Measurements from ENCODE around the gene WNT6. TPM values are rescaled to one million over a fixed set of nuclear protein-coding genes. Genes with fewer than 3 reads are reported as not detected.

The WNT6 gene
- total and polyA plus RNA-seq, 4 donors, result 0.08 to 0.20 TPM; not detected in 2

- no peak overlapping the region for H3K27ac ChIP-seq (ENCODE audit: low read depth in 1 of 2, low read length in 2 of 2)
These were observed 8.3 kb downstream of the WNT6 start for GRCh38 chr2:218867900-218868299.

DNA sequence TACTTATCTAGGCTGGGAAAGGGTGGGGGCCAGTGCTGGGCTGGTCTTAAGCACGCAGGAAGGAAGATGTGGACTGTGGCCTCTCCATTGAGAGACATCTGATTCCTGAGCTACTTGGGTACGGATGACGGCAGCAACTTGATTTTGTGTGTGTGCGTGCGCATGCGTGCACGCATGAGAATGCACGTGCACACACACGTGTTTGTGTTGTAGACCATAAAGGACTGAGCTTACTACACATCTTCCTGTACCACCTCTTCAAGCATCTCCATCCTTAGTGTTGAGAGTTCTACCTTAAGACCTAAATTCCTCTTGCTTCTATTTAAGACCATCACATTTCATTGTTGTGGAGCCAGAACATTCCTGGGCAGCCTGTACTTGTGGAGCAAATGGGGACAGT is 9.5 kb downstream of the WNT6 start:
- WGBS, result 79% methylated on average over 9 of the region's 9 CpGs
- Histone ChIP-seq H3K9me3 (ENCODE audit: control insufficient read depth in 4 of 4, low read length in 3 of 4) (no peaks in the 10 kb centered on the region), H3K9ac (ENCODE audit: low read depth in 1 of 2, low read length in 2 of 2) (no peak overlapping the region), H3K4me1 (ENCODE audit: control insufficient read depth in 4 of 4, insufficient read depth in 4 of 4, low read length in 3 of 4) (peaks cover 4 to 17% (median 9%) of the 10 kb centered on the region in 4 donors), H3K27ac (ENCODE audit: low read depth in 1 of 2, low read length in 2 of 2) (no peak overlapping the region), H3K27me3 (ENCODE audit: control insufficient read depth in 4 of 4, insufficient read depth in 4 of 4, low read length in 3 of 4) (peaks cover 5 to 15% (median 13%) of the 10 kb centered on the region in 4 donors), H3K4me3 (ENCODE audit: low read depth in 1 of 3, low read length in 3 of 3) (no peak overlapping the region), H3K36me3 (ENCODE audit: control insufficient read depth in 4 of 4, insufficient read depth in 3 of 4, low read depth in 1 of 4, low read length in 3 of 4) (no peaks in the 10 kb centered on the region)
- no peak for DNase-seq (ENCODE audit: low spot score)
- TF ChIP-seq SP1 (IDR thresholded peaks at IDR 0.05) (no peak), GABPA (IDR thresholded peaks at IDR 0.05 in 1 of 2, conservative IDR thresholded peaks at IDR 0.05 in 1 of 2) (no peak), RXRA (IDR thresholded peaks at IDR 0.05) (no peak), NR2F2 (IDR thresholded peaks at IDR 0.05) (no peak), HNF4A (conservative IDR thresholded peaks at IDR 0.05) (no peak), ATF3 (IDR thresholded peaks at IDR 0.05) (no peak), FOXA2 (IDR thresholded peaks at IDR 0.05) (no peak), FOXA1 (IDR thresholded peaks at IDR 0.05) (no peak), MAX (IDR thresholded peaks at IDR 0.05) (no peak), TAF1 (conservative IDR thresholded peaks at IDR 0.05) (no peak), EGR1 (IDR thresholded peaks at IDR 0.05; ENCODE audit: low read depth in 2 of 2) (no peak), RAD21 (IDR thresholded peaks at IDR 0.05) (no peak), YY1 (IDR thresholded peaks at IDR 0.05) (no peak), JUND (IDR thresholded peaks at IDR 0.05) (no peak), HNF4G (IDR thresholded peaks at IDR 0.05) (no peak)
- TF ChIP-seq, protein P1, sequence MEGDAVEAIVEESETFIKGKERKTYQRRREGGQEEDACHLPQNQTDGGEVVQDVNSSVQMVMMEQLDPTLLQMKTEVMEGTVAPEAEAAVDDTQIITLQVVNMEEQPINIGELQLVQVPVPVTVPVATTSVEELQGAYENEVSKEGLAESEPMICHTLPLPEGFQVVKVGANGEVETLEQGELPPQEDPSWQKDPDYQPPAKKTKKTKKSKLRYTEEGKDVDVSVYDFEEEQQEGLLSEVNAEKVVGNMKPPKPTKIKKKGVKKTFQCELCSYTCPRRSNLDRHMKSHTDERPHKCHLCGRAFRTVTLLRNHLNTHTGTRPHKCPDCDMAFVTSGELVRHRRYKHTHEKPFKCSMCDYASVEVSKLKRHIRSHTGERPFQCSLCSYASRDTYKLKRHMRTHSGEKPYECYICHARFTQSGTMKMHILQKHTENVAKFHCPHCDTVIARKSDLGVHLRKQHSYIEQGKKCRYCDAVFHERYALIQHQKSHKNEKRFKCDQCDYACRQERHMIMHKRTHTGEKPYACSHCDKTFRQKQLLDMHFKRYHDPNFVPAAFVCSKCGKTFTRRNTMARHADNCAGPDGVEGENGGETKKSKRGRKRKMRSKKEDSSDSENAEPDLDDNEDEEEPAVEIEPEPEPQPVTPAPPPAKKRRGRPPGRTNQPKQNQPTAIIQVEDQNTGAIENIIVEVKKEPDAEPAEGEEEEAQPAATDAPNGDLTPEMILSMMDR (IDR thresholded peaks at IDR 0.05; ENCODE audit: low read depth, low read length, missing input control), result no peak
- TF ChIP-seq, protein P2, sequence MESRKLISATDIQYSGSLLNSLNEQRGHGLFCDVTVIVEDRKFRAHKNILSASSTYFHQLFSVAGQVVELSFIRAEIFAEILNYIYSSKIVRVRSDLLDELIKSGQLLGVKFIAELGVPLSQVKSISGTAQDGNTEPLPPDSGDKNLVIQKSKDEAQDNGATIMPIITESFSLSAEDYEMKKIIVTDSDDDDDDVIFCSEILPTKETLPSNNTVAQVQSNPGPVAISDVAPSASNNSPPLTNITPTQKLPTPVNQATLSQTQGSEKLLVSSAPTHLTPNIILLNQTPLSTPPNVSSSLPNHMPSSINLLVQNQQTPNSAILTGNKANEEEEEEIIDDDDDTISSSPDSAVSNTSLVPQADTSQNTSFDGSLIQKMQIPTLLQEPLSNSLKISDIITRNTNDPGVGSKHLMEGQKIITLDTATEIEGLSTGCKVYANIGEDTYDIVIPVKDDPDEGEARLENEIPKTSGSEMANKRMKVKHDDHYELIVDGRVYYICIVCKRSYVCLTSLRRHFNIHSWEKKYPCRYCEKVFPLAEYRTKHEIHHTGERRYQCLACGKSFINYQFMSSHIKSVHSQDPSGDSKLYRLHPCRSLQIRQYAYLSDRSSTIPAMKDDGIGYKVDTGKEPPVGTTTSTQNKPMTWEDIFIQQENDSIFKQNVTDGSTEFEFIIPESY (IDR thresholded peaks at IDR 0.05), result no peak
- TF ChIP-seq, protein P3, sequence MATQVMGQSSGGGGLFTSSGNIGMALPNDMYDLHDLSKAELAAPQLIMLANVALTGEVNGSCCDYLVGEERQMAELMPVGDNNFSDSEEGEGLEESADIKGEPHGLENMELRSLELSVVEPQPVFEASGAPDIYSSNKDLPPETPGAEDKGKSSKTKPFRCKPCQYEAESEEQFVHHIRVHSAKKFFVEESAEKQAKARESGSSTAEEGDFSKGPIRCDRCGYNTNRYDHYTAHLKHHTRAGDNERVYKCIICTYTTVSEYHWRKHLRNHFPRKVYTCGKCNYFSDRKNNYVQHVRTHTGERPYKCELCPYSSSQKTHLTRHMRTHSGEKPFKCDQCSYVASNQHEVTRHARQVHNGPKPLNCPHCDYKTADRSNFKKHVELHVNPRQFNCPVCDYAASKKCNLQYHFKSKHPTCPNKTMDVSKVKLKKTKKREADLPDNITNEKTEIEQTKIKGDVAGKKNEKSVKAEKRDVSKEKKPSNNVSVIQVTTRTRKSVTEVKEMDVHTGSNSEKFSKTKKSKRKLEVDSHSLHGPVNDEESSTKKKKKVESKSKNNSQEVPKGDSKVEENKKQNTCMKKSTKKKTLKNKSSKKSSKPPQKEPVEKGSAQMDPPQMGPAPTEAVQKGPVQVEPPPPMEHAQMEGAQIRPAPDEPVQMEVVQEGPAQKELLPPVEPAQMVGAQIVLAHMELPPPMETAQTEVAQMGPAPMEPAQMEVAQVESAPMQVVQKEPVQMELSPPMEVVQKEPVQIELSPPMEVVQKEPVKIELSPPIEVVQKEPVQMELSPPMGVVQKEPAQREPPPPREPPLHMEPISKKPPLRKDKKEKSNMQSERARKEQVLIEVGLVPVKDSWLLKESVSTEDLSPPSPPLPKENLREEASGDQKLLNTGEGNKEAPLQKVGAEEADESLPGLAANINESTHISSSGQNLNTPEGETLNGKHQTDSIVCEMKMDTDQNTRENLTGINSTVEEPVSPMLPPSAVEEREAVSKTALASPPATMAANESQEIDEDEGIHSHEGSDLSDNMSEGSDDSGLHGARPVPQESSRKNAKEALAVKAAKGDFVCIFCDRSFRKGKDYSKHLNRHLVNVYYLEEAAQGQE (IDR thresholded peaks at IDR 0.05), result no peak

More at GRCh38 chr2:218867900-218868299, 8.3 kb downstream of the WNT6 start:
- H3K36me3 ChIP-seq (ENCODE audit: control insufficient read depth in 4 of 4, insufficient read depth in 3 of 4, low read depth in 1 of 4, low read length in 3 of 4), result no peaks in the 10 kb centered on the region
- 49% methylated on average over 6 of the region's 6 CpGs for WGBS
- no peak for DNase-seq (ENCODE audit: low spot score)
- TF ChIP-seq RAD21 (IDR thresholded peaks at IDR 0.05) (no peak), NR2F2 (IDR thresholded peaks at IDR 0.05) (no peak), ATF3 (IDR thresholded peaks at IDR 0.05) (no peak), FOXA2 (IDR thresholded peaks at IDR 0.05) (no peak), JUND (IDR thresholded peaks at IDR 0.05) (no peak)
- TF ChIP-seq, protein P2 (IDR thresholded peaks at IDR 0.05), result no peak
- peaks cover 3 to 13% (median 8%) of the 10 kb centered on the region in 4 donors for H3K27me3 ChIP-seq (ENCODE audit: control insufficient read depth in 4 of 4, insufficient read depth in 4 of 4, low read length in 3 of 4)
- H3K4me3 ChIP-seq (ENCODE audit: low read depth in 1 of 3, low read length in 3 of 3), result no peak overlapping the region
- H3K4me1 ChIP-seq (ENCODE audit: control insufficient read depth in 4 of 4, insufficient read depth in 4 of 4, low read length in 3 of 4), result peaks cover 0 to 11% (median 7%) of the 10 kb centered on the region in 4 donors
- H3K9ac ChIP-seq (ENCODE audit: low read depth in 1 of 2, low read length in 2 of 2), result no peak overlapping the region
- no peaks in the 10 kb centered on the region for H3K9me3 ChIP-seq (ENCODE audit: control insufficient read depth in 4 of 4, low read length in 3 of 4)
